CD4-positive, alpha-beta T cell treated with Interleukin-21 for 1 hour (primary cell): ENCODE measurements around the gene VDAC2.

Source experiments
- DNase-seq: peaks from one replicate; pipeline ENCODE4 v3.0.0-alpha.2; 2020

The VDAC2 gene

DNA sequence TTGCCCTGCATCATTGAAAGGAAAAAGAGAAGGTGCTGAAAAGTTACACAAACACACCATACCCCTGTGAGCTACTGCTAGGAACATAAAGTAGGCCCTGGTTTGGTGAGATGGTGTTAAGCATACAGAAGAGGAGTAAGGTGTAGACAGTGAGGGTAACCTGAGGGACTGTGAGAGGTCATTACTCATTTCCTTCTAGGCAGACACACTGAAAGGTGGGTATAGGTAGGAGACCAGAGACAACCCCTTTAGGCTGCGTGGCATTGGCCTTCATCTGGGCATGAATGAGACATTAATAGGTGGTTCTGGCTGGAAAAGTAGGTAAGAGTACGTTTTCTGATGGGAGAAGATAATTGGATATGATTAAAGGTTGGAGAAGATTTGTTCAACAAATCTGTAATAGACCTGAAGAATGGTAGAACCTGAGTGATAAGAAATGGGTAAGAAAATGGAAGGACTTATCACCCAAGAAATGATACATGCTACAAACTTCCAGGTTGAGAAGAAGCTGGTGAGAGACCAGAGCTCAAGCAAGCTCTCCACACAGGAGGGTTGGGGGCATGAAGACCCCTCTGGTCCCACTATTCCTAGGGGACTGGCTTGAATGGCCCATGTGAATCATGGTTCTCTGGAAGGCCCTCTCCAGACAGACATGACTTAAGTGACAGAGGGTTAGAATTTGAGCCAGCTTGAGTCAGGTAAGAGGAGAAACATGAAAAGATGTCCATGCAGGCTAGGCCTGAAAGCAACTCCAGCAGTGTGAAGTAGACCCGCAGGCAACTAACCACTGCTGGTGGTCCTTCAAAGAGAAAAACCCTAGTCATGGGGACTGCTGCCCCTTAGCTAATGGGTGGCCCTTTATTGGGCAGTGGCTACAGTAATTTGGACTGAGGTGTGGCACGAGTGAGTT lies 21.3 kb downstream of the VDAC2 start:
- DNase-seq = no peak

DNA sequence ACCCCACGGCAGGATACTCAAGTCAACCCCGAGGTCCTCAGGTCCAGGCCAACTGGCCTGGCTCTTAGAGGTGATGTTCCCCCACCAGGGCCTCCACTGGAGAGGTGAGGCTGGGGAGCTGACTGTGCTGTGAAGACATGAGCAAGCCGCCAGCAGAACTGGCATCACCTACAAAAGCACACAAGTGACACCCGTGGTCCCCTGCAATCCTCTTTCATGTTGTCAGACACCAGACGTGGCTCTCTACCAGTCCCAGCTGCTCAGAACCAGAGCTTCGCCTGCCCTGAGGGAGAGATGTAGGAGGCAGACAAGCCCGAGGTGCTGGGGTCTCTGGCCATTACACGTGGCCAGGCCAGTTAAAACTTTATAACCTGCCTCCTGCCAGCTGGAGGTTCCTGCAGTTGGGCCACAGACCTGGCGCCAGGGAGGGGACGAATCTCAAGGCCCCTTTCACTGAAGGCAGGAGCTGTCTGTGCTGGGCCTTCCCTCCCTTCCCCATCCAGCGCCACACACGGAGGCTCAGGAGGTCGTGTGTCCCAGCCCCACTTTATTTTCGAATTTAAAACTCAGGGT lies 22.9 kb downstream of the VDAC2 start:
- DNase-seq = peak; percentile 12

DNA sequence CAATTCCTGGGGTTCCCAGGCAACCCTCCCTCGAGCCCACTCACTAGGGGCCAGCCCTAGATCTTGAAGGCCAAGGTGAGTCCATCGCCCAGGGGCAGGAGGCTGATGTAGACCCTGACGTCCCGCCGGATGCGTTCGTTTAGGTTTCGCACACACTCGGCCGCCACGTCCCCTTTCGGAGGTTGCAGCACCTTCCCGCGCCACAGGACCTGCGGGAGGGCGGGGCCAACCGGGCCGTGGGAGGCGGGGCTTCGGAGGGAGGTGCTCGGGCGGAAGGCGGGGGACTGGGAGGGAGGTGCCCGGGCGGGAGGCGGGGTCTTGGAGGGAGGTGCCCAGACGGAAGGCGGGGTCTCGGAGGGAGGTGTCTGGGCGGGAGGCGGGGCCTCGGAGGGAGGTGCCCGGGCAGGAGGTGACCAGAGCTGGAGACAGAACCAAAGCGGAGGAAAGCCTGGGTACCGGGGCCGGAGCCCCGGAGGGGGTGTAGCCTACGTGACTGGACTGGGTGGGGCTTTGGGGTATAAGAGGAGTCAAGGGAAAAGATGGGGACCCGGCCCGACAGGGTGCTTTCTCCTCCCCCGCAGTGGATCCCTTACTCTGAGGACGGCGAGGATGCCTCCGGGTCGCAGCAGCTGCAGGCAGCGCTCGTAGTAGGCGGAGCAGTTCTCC lies 23.6 kb downstream of the VDAC2 start:
- peak; percentile 98 for DNase-seq

DNA sequence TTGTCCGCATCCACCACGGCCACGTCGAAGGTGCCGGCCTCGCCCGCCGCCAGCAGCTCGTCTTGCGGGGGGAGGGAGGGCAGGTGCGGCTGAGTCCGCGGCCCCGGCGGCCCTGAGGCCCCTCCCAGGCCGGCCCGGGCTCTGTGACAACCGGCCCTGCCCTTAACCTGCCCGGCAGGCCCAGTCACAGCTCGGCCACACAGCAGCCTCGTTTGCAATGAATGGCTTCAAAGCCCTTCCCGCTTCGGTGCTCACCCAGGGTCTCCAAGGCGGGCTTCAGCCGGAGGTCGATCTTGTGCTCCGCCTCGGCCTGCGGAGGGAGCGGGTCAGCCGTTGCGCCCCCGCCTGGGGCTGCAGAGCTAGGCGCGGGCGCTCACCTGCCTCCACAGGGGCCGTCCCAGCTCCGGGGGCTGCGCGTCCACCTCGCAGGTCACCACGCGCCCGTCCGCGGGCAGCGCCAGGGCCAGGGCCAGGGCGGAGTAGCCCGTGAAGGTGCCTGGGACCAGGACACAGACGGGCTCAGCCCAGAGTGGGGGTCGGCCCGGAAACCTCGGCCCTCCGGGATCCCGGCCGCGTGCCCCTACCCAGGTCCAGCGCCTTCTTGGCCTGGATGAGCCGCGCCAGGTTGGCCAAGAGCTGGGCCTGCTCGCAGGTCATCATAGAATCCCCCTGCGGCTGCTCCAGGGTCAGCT lies 24.2 kb downstream of the VDAC2 start:
- no peak for DNase-seq

DNA sequence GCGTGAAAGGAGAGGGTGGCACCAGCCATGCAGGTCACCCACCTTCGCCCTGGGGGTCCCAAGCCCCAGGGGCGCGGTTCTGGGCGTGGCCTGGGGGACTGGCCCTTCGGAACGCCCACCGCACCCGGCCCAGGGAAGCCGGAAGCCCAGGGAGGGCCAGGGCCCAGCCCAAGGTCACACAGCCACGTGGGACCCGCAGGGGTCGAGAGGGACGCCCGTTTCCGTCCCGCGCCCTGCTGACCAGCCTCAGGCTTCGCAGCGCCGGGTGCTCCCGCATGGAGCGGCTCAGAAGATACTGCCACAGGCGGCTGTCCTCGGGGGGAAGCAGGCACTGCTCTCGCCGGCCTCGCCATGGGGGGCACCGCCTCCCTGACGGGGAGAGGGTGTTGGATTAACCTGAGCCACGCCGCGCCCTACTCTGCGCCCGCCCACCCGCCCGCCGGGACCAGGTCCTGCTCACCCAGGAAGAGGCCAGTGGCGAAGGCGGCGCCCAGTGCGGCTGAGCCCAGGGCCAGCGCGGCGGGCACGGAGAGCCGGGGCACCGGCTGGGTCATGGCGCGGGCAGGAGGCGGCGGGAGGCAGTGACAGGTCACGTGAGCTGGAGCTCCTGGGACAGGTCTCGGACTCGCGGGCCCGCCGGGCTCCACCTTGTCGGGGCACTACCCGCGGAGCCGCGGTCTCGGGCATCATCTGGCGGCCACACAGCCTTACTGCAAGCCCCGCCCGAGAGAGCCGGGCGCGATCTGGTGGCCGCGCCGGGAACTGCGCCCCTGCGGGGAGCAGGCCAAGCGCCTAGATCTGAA lies 25.0 kb downstream of the VDAC2 start, which contains the start of gene COMTD1:
Gene COMTD1, minus strand, starts transcription at position 583 of the 803 bp plus-strand sequence. Its CDS starts 29 bp downstream, at position 554.
- DNase-seq = peak; percentile 94

DNA sequence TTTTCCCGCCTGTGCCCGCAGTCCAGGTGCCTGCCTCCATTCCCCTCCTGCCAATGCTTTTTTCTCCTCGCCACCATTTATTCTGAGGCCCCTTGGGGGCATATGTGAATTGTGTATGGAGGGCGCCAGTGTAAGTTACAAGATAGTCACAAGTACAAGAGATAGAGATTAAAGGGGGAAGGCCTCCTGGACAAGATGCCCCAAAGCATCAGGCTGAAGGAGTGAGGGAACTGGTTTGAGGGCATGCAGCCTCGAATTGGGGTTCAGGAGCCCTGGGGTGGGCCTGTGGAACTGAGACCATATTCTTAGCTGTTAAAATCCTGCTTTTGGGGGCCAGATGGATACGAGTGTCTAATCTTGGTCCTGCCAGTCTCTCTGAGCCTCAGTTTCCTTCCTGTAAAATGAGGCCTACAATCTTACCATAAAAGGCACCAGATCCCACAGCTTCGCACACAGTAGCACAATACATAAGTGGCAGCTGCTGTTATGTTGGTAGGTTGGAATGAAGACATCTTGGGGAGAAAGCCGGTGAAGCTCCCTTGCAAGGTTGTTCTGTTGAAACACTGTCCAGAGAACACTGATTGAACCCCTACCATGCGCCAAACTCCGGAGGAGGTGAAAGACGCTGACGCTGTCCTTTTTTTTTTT lies 25.7 kb downstream of the VDAC2 start:
- DNase-seq = no peak

DNA sequence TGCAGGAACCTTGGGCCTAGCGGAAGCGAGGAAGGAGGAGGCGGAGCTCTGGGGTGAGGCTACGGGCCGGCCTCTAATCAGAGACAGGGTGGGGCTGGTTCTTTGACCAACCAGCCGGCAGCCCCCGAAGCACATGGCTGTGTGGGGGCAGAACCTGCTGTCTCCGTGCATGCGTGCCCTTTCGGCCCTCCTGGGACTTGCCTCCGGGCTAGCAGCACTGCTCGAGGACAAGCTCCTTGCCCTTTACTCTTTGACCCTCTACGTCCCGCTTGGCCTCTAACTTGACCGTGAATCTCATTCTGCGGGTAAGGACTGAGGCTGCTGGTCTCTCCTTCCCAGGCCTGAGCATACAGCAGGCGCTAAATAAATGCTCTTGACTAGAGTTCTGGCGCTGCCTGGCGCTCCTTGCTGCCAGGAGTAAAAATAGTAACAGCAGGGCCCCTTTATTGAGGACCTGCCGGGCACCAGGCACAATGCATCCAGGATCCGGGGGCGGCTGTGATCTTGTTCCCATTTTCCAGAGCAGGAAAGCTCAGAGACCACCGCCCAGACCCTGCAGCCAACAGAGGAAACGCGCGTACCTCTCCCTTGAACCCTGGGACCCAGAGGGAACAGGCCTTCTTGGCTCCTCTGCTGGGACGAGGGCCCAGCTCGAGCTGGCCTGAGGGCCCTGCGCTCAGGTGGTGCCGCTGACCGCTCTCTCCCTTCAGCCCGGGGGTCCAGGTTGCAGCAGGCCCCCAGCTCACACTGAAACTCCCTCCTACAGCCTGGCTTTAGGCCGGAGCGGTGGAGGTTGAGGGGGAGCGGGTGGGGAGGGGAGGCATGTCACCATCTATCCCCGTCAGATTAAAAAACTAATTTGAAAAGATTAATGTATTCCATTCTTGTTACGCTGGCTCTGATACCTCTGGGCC lies 27.8 kb downstream of the VDAC2 start:
- no peak for DNase-seq

DNA sequence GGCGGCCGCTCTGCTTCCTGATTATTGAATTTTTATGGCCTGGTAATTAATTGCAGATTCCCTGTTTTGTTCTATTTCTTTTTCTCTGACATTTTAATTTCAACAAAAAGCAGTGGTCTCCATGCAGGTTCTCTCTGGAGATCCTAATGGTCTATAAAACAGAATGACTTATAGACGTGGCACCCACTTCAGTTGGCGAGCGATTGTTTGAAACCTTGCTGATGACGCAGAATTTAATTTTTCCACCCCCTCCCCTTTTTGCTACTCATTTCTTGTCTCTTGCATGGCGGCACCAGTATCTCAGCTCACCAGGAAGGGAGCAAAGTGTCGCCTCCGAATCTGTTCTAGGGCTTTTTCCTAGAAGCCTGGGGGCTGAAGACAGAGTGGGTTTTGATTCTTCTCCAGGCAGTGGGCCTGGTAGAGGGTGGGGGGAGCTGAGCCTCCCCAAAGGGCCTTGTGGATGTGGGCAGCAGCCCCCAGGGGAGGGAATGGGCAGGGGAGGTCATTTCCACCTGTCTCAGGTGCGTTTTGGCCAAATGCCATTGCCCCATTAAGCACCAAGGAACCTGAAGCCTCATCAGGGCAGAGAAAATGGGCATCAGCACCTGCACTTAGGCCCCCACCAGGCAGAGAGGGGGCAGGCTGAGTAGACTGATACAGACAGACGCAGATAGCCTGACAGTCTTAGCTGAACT lies 28.6 kb downstream of the VDAC2 start:
- no peak for DNase-seq

DNA sequence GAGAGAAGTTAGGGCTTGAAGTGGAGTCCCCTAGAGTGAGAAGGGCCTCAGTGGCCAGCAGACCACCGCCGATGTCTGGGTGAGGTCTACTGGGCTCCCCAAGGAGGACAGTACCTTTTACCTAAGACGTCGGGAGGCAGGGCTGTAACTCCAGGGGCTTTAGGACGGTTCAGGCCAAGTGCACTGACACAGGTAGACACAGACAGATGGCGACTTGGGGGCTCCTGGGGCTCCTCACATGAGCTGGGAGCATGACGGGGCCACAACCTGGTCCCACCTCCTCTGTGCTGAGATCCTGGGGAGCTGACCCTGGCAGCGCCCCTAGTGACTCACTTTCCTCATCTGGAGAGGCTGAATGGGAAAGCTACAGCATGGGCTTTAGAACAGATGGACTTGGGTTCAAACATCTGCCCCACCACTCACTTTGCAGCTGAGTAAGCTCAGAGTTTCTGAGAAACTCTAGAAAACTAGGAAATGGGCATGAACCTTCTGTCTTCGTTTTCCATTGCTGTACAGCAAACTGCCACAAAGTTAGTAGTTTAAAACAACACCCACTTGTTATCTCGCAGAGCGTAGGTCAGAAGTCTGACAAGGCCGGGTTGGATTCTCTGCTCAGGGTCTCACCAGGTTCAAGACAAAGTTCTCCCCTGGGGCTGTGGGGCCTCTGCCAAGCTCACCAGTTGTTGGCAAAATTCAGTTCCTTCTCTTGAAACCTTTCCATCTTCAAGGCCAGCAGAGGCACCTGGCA lies 29.9 kb downstream of the VDAC2 start:
- DNase-seq = no peak

DNA sequence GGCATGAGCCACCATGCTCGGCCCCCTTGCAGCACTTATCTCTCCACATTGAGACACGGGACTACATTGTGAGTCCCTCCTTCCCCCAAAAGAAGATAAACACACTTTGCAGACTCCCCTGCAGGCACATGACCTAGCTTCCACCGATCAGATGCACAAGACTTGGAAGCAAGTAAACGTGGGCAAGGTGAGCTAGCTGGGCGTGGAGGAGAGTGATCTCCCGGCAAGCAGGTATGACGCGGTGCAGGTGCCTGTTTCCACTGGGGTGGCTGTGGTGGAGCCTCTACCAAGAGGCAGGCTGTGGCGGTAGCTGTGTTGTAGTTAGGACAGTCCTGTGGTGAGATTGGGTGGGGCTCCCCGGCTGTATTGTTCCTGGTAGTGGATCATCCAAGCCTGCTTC lies 32.8 kb downstream of the VDAC2 start:
- no peak for DNase-seq

DNA sequence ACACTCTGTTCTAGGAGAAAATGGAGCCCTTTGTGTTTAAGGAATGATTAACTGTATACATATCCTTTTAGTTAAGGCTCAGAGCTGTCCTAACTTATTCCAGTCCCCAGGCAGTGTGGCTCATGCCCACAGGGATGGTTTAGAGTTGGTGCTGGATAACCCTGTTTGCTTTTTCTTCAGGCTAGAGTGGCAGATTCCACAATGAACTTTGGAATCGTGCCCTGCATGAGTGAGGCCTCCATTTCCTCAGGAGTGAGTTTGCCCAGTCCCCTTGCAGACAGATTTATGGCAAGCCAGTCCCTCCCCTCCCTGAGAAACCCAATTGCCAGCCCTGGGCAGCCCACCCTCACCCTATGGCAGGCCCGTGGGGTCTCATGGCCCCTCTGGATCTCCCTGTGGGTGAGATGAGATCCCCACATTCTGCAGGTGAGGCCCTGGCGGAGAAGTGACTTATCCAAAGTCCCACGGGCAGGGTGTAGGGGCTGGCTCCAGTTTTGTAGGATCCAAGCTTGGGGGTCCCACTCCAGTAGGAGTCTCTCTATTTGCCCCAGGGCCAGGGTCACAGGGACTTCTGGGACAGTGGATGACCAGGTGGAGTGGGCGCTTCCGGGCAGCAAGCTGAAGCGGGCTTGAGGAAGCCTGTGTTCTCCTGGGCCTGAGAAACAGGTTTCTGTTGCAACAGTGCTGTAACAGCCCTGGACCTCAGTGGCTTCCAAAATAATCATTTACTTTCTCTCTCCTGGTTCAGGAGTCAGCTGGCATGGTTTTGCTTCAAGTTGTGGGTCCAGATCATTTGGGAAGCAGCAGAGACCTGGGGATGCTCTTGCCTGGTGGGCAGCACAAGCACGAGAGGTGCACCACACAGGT lies 34.1 kb downstream of the VDAC2 start:
- no peak for DNase-seq

DNA sequence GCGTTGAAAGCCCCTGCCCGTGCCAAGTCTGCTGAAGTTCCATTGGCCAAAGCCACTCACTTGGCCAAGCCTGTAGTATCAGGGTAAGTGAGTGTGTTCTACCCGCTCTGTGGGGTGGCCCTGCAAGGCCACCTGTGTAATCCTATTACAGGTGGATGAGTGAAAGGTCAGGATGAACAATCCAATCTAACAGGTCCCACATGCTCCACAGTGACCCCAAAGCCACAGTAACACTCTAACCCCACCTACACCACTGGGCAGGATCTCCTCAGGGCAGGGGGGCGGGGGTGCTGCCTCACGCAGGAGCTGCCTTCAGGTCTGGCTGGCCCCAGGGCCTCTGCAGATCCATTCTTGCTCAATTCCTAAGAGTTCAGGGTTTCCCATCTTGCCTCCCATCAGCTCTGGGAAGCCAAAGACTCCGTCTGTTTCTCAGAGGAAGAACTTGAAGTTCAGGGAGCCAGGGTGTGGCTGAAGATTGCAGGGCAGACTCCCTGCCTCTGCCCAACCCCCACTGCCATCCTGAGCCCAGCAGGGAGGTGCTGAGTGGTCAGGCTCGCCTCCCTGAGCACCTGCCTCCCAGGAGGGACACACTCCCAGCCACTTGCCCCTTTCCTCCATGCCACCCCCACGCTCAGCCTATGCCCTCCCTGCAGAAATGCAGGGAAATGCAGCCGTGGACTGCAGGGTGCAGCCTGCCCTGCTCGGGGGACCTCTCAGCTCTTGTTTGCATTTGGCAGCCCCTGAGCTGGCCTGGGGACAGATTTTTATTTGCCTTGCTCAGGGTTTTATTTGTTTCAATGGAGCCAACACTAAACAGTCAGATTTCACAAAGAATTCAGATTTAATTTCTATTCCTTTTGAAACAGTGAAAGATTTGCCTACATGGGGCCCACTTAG lies 35.0 kb downstream of the VDAC2 start:
- DNase-seq = no peak

DNA sequence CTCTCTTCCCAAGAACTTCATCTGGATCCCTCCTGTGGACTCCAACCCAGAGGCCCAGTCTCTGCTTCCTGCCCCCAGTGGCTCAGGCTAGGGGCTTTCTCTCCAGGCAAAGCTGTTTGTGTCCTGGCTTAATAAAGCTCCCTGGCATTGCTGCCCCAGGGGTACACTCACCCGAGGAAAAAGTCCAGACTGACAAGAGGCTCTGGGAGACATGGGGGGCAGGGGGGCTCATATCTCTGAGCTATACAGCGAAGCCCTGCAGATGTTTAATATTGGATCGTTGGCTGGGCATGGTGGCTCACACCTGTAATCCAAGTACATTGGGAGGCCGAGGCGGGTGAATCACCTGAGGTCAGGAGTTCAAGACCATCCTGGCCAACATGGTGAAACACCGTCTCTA lies 35.9 kb downstream of the VDAC2 start:
- no peak for DNase-seq

DNA sequence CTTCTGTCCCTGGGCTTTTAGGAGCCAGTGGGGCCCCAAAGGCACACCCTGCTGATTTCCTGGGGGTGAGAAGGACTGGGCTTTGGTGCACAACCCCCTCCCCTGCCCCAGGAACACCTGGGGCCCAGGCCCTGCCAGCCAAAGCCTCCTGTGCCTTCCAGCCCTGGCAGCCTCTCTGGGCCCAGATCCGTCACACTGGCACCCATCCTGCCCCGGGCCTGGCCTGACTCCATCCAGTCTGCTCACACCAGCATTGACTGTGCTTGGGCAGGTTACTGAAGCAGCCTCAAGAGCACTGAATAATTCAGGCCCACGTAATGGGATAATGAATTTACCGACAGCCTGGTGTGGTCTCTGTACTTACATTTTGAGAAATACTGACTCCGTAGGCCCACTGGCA lies 37.2 kb downstream of the VDAC2 start:
- no peak for DNase-seq

DNA sequence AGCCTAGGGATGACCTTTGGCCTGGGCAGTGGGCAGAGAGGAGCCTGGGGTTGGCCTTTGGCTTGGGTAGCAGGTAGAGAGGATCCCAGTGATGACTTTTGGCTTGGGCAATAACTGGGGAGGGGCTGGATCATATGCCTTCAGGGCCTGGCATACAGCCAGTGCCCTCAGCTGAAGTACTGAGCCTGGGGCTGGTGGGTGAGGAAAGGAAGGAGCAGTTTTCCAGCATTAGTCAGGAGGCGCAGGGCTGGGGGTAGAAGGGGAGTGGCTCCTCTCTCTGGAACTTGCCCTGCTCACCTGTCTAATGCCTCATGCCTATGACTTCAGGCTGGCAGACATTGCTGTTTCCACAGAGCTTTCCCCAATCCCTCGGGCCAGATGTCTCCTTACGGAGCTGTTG lies 40.3 kb downstream of the VDAC2 start:
- DNase-seq = no peak

DNA sequence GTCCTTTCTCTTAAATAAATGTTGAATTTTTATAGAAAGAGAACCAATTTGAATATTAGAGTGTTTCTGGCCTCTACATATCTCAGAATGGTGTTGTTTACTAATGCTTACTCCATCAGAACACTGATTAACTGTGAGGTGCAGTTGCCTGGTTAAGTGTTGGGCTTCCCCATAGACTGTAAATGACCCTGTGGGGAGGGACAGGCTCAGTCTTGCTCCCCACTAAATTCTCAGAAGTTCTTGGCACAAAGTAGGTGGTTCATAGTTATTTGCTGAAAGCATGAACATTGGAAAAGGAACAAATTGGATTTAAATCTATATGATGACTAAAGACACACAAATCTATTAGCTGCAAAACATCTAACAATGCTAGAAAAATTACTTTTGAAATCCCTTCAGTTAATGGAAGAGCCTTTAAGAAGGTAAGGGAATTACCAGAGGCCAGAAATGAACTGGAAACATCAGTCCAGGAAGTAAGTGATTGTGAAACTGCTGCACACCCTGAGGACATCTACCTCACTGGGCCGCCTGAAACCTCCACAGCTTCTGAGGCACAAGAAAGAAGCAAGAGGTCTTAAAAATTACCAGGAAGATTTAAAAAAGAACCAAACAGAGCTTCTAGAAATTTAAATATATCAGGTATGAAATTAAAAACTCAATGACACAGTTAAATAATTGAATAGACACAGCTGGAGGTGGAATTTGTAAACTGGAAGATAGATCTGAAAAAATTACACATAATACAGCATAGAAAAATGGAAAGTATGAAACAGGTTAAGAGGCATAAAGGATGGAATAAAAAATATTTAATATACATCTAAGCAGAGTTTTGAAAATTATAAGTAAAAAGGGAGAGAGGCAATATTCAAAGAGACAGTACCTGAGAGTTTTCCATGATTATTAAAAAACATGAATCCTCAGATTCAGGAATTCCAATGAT lies 43.0 kb downstream of the VDAC2 start:
- DNase-seq = no peak
